WTC11 (cell line): ENCODE data around the gene ZNF587. TPM values are rescaled to one million over a fixed set of nuclear protein-coding genes. Genes with fewer than 3 reads are reported as not detected.
A peak's percentile ranks its signal among the peaks of the same experiment; 100 is the strongest.

ENCODE experiments used
- ATAC-seq: fragments of 200-7000 bp; cut with Tn5 transposase; 2 replicates; pipeline ENCODE4 v1.10.0; 2021; ENCODE audit warnings: mild to moderate bottlenecking, moderate library complexity
- CTCF ChIA-PET: fragments of 300-600 bp; sonication (Branson Sonifier 250); formaldehyde crosslinking; loops from one replicate; lab custom pipeline; 2021; ENCODE audit warnings: antibody characterized with exemption; lab: Charles Lee
- POLR2A ChIA-PET: fragments of 350-600 bp; sonication (Branson Sonifier 250); formaldehyde crosslinking; loops from one replicate; lab custom pipeline; 2021; ENCODE audit warnings: antibody characterized with exemption; lab: Charles Lee
- DNase-seq: peaks from one replicate; pipeline ENCODE4 v3.0.0; 2021; ENCODE audit warnings: low spot score
- H3K27ac Mint-ChIP-seq: 2 replicates; pipeline ENCODE4 v1.8.0; 2021; ENCODE audit warnings: mixed read lengths
- H3K27me3 Mint-ChIP-seq: 2 replicates; pipeline ENCODE4 v1.8.0; 2021; ENCODE audit warnings: low read depth, mild to moderate bottlenecking, moderate library complexity, mixed read lengths
- H3K36me3 Mint-ChIP-seq: 2 replicates; pipeline ENCODE4 v1.8.0; 2021; ENCODE audit warnings: mixed read lengths
- H3K4me1 Mint-ChIP-seq: 2 replicates; pipeline ENCODE4 v1.8.0; 2022; ENCODE audit warnings: mixed read lengths
- H3K4me3 Mint-ChIP-seq: 2 replicates; pipeline ENCODE4 v1.8.0; 2021; ENCODE audit warnings: mild to moderate bottlenecking, moderate library complexity, mixed read lengths
- H3K9me3 Mint-ChIP-seq: 2 replicates; pipeline ENCODE4 v1.8.0; 2021; ENCODE audit warnings: mixed read lengths
- ETV6 ChIP-seq: sonication (generic); formaldehyde crosslinking; IDR thresholded peaks from 2 replicates; pipeline ENCODE4 v1.8.1; 2022; ENCODE audit warnings: mild to moderate bottlenecking, missing genetic modification reagents
- FOXK1 ChIP-seq: sonication (generic); formaldehyde crosslinking; IDR thresholded peaks from 2 replicates; pipeline ENCODE4 v1.8.0; 2022; ENCODE audit warnings: mild to moderate bottlenecking, moderate library complexity, missing genetic modification reagents
- FOXP1 ChIP-seq: sonication (generic); formaldehyde crosslinking; IDR thresholded peaks from 2 replicates; pipeline ENCODE4 v1.8.0; 2022; ENCODE audit warnings: missing genetic modification reagents, mild to moderate bottlenecking, moderate library complexity, borderline replicate concordance
- GABPB1 ChIP-seq: sonication (generic); formaldehyde crosslinking; IDR thresholded peaks from 2 replicates; pipeline ENCODE4 v1.8.1; 2023; ENCODE audit warnings: mild to moderate bottlenecking, missing genetic modification reagents
- HMGA2 ChIP-seq: fragments of 250-450 bp; sonication (Bioruptor Pico); IDR thresholded peaks from 2 replicates; pipeline ENCODE4 v1.4.0; 2021; ENCODE audit warnings: mild to moderate bottlenecking, moderate library complexity
- ZNF671 ChIP-seq: fragments of 250-450 bp; sonication (Bioruptor Pico); IDR thresholded peaks from 2 replicates; pipeline ENCODE4 v1.8.0; 2021; ENCODE audit warnings: mild to moderate bottlenecking
- total RNA-seq: library from RNA; stranded (reverse); gene quantifications from 3 replicates; pipeline ENCODE4 v1.2.3, GENCODE V29; 2021
- TF ChIP-seq, protein P1 (sequence below): sonication (generic); formaldehyde crosslinking; IDR thresholded peaks from 2 replicates; pipeline ENCODE4 v1.8.1; 2023; ENCODE audit warnings: mild to moderate bottlenecking, missing genetic modification reagents
- TF ChIP-seq, protein P2 (sequence below): sonication (generic); formaldehyde crosslinking; IDR thresholded peaks from 2 replicates; pipeline ENCODE4 v1.8.0; 2022; ENCODE audit warnings: missing genetic modification reagents
- TF ChIP-seq, protein P3 (sequence below): sonication (generic); formaldehyde crosslinking; IDR thresholded peaks from 2 replicates; pipeline ENCODE4 v1.8.0; 2023; ENCODE audit warnings: missing genetic modification reagents, mild to moderate bottlenecking, borderline replicate concordance
- TF ChIP-seq, protein P4 (sequence below): sonication (generic); formaldehyde crosslinking; IDR thresholded peaks from 2 replicates; pipeline ENCODE4 v1.8.0; 2022; ENCODE audit warnings: mild to moderate bottlenecking, missing genetic modification reagents
- TF ChIP-seq, protein P5 (sequence below): sonication (generic); formaldehyde crosslinking; IDR thresholded peaks from 2 replicates; pipeline ENCODE4 v1.8.1; 2023; ENCODE audit warnings: mild to moderate bottlenecking, missing genetic modification reagents, moderate library complexity
- TF ChIP-seq, protein P6 (sequence below): sonication (generic); formaldehyde crosslinking; IDR thresholded peaks from 2 replicates; pipeline ENCODE4 v1.8.1; 2022; ENCODE audit warnings: low read depth, mild to moderate bottlenecking, moderate library complexity, missing genetic modification reagents, borderline replicate concordance
- TF ChIP-seq, protein P7 (sequence below): sonication (generic); formaldehyde crosslinking; IDR thresholded peaks from 2 replicates; pipeline ENCODE4 v1.8.1; 2023; ENCODE audit warnings: mild to moderate bottlenecking, moderate library complexity, missing genetic modification reagents

Gene ZNF587
- total RNA-seq, 1 experiment from 2014 or later, result 57.0 TPM

DNA sequence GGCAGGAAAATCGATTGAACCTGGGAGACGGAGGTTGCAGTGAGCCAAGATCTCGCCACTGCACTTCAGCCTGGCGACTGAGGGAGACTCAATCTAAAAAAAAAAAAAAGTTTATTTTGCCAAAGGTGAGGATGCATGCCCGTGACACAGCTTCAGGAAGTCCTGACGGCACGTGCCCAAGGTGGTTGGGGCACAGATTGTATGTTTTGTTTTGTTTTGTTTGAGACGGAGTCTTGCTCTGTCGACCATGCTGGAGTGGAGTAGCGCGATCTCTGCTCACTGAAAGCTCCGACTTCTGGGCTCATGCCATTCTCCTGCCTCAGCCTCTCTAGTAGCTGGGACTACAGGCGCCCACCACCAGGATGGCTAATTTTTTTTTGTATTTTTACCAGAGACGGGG lies 31.7 kb upstream of the ZNF587 start (continued):
- TF ChIP-seq, protein P1, sequence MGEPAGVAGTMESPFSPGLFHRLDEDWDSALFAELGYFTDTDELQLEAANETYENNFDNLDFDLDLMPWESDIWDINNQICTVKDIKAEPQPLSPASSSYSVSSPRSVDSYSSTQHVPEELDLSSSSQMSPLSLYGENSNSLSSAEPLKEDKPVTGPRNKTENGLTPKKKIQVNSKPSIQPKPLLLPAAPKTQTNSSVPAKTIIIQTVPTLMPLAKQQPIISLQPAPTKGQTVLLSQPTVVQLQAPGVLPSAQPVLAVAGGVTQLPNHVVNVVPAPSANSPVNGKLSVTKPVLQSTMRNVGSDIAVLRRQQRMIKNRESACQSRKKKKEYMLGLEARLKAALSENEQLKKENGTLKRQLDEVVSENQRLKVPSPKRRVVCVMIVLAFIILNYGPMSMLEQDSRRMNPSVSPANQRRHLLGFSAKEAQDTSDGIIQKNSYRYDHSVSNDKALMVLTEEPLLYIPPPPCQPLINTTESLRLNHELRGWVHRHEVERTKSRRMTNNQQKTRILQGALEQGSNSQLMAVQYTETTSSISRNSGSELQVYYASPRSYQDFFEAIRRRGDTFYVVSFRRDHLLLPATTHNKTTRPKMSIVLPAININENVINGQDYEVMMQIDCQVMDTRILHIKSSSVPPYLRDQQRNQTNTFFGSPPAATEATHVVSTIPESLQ (CRISPR knock-in tag), result no peak
- TF ChIP-seq, protein P2, sequence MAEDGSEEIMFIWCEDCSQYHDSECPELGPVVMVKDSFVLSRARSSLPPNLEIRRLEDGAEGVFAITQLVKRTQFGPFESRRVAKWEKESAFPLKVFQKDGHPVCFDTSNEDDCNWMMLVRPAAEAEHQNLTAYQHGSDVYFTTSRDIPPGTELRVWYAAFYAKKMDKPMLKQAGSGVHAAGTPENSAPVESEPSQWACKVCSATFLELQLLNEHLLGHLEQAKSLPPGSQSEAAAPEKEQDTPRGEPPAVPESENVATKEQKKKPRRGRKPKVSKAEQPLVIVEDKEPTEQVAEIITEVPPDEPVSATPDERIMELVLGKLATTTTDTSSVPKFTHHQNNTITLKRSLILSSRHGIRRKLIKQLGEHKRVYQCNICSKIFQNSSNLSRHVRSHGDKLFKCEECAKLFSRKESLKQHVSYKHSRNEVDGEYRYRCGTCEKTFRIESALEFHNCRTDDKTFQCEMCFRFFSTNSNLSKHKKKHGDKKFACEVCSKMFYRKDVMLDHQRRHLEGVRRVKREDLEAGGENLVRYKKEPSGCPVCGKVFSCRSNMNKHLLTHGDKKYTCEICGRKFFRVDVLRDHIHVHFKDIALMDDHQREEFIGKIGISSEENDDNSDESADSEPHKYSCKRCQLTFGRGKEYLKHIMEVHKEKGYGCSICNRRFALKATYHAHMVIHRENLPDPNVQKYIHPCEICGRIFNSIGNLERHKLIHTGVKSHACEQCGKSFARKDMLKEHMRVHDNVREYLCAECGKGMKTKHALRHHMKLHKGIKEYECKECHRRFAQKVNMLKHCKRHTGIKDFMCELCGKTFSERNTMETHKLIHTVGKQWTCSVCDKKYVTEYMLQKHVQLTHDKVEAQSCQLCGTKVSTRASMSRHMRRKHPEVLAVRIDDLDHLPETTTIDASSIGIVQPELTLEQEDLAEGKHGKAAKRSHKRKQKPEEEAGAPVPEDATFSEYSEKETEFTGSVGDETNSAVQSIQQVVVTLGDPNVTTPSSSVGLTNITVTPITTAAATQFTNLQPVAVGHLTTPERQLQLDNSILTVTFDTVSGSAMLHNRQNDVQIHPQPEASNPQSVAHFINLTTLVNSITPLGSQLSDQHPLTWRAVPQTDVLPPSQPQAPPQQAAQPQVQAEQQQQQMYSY (CRISPR knock-in tag), result no peak
- TF ChIP-seq ZNF671, result no peak
- TF ChIP-seq, all 79 proteins: peak for 0

DNA sequence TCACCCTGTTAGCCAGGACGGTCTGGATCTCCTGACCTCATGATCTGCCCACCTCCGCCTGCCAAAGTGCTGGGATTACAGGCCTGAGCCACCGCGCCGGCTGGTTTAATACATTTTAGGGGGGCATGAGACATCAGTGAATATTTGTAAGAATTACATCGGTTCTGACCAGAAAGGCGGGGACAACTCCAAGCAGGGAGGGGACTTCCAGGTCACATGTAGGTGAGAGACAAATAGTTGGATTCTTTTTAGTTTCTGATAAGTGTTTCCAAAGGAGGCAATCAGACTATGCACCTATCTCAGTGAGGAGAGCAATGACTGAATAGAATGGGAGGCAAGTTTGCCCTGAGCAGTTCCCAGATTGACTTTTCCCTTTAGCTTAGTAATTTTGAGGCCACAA lies 31.3 kb upstream of the ZNF587 start:
- Mint-ChIP-seq H3K9me3 (no peaks in the 10 kb centered on the region), H3K27me3 (no peaks in the 10 kb centered on the region), H3K36me3 (peaks cover 13% of the 10 kb centered on the region), H3K4me1 (peaks cover 57% of the 10 kb centered on the region), H3K4me3 (peak overlapping the region; percentile 97), H3K27ac (peak overlapping the region; percentile 96)
- ATAC-seq (no peak), DNase-seq (no peak)
- TF ChIP-seq HMGA2 (CRISPR knock-in tag), result no peak
- no peak for TF ChIP-seq GABPB1 (CRISPR knock-in tag)
- POLR2A ChIA-PET, result interaction anchor here (1.5 to 2.3 kb wide), 3 partner anchors 12 to 72 kb away, joined by 7 to 10 read pairs (median 8); partner anchors contain the start of genes ZNF586, ZNF587B and ZNF776
- CTCF ChIA-PET, result interaction anchor here (1.0 to 2.6 kb wide), 5 partner anchors 11 to 109 kb away, joined by 3 to 12 read pairs (median 7); partner anchors contain the start of genes ZNF154 and ZNF587B

DNA sequence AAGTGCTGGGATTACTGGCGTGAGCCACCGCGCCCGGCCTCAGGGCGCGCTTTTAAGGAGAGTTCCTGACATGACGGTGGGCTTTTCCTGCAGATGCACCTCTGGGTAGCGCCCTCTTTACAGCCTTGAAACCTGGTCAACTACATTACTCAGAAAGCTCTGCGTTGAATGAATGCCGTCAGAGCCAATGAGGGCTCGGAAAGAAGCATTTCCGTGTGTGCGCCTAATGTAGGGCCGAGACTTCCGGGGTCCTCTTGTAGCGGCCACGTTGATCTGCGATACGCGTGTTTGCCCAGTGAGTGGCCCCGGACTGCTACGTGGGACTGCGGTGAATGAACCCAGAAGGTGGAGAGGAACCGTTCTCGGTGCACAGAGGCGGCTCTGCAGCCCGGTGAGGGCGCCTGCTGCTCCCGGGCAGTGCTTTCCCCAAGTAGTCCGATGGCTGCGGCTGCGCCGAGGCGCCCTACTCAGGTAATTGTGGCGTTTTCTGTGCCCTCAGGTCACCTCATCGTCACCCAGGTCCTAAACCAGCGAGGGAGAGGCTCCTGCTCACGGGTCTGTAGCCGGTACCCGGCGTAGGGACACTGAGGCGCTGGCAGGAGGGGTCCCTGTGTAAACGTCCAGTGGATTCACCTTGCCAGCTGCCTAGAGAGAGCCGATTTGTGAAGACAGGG lies 30.0 kb upstream of the ZNF587 start:
- no peaks in the 10 kb centered on the region for H3K27me3 Mint-ChIP-seq
- DNase-seq (peak; percentile 78), ATAC-seq (peak; percentile 79)
- peak overlapping the region; percentile 97 for H3K4me3 Mint-ChIP-seq
- H3K36me3 Mint-ChIP-seq, result peaks cover 13% of the 10 kb centered on the region
- POLR2A ChIA-PET, result interaction anchor here (0.6 to 2.3 kb wide), 10 partner anchors 11 to 116 kb away, joined by 3 to 10 read pairs (median 4); partner anchors contain the start of genes ZNF154, ZNF418, ZNF586 and ZNF587B
- CTCF ChIA-PET, result interaction anchor here (0.6 to 2.6 kb wide), 9 partner anchors 9 to 116 kb away, joined by 3 to 12 read pairs (median 5); partner anchors contain the start of genes ZNF154, ZNF418, ZNF586 and ZNF587B
- peaks cover 60% of the 10 kb centered on the region for H3K4me1 Mint-ChIP-seq
- peak overlapping the region; percentile 96 for H3K27ac Mint-ChIP-seq
- no peaks in the 10 kb centered on the region for H3K9me3 Mint-ChIP-seq
- TF ChIP-seq, protein P3, sequence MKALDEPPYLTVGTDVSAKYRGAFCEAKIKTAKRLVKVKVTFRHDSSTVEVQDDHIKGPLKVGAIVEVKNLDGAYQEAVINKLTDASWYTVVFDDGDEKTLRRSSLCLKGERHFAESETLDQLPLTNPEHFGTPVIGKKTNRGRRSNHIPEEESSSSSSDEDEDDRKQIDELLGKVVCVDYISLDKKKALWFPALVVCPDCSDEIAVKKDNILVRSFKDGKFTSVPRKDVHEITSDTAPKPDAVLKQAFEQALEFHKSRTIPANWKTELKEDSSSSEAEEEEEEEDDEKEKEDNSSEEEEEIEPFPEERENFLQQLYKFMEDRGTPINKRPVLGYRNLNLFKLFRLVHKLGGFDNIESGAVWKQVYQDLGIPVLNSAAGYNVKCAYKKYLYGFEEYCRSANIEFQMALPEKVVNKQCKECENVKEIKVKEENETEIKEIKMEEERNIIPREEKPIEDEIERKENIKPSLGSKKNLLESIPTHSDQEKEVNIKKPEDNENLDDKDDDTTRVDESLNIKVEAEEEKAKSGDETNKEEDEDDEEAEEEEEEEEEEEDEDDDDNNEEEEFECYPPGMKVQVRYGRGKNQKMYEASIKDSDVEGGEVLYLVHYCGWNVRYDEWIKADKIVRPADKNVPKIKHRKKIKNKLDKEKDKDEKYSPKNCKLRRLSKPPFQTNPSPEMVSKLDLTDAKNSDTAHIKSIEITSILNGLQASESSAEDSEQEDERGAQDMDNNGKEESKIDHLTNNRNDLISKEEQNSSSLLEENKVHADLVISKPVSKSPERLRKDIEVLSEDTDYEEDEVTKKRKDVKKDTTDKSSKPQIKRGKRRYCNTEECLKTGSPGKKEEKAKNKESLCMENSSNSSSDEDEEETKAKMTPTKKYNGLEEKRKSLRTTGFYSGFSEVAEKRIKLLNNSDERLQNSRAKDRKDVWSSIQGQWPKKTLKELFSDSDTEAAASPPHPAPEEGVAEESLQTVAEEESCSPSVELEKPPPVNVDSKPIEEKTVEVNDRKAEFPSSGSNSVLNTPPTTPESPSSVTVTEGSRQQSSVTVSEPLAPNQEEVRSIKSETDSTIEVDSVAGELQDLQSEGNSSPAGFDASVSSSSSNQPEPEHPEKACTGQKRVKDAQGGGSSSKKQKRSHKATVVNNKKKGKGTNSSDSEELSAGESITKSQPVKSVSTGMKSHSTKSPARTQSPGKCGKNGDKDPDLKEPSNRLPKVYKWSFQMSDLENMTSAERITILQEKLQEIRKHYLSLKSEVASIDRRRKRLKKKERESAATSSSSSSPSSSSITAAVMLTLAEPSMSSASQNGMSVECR, result peak; percentile 65; the same call in 1 of the 2 replicates
- TF ChIP-seq, protein P4, sequence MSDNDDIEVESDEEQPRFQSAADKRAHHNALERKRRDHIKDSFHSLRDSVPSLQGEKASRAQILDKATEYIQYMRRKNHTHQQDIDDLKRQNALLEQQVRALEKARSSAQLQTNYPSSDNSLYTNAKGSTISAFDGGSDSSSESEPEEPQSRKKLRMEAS (CRISPR knock-in tag), result peak; percentile 89
- TF ChIP-seq, protein P5, sequence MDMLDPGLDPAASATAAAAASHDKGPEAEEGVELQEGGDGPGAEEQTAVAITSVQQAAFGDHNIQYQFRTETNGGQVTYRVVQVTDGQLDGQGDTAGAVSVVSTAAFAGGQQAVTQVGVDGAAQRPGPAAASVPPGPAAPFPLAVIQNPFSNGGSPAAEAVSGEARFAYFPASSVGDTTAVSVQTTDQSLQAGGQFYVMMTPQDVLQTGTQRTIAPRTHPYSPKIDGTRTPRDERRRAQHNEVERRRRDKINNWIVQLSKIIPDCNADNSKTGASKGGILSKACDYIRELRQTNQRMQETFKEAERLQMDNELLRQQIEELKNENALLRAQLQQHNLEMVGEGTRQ (CRISPR knock-in tag), result no peak
- TF ChIP-seq, protein P6, sequence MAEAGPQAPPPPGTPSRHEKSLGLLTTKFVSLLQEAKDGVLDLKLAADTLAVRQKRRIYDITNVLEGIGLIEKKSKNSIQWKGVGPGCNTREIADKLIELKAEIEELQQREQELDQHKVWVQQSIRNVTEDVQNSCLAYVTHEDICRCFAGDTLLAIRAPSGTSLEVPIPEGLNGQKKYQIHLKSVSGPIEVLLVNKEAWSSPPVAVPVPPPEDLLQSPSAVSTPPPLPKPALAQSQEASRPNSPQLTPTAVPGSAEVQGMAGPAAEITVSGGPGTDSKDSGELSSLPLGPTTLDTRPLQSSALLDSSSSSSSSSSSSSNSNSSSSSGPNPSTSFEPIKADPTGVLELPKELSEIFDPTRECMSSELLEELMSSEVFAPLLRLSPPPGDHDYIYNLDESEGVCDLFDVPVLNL (CRISPR knock-in tag), result no peak
- TF ChIP-seq FOXP1 (CRISPR knock-in tag), result peak; percentile 42; the same call in 1 of the 2 replicates
- peak; percentile 27; the same call in 1 of the 2 replicates for TF ChIP-seq GABPB1 (CRISPR knock-in tag)
- TF ChIP-seq, protein P7, sequence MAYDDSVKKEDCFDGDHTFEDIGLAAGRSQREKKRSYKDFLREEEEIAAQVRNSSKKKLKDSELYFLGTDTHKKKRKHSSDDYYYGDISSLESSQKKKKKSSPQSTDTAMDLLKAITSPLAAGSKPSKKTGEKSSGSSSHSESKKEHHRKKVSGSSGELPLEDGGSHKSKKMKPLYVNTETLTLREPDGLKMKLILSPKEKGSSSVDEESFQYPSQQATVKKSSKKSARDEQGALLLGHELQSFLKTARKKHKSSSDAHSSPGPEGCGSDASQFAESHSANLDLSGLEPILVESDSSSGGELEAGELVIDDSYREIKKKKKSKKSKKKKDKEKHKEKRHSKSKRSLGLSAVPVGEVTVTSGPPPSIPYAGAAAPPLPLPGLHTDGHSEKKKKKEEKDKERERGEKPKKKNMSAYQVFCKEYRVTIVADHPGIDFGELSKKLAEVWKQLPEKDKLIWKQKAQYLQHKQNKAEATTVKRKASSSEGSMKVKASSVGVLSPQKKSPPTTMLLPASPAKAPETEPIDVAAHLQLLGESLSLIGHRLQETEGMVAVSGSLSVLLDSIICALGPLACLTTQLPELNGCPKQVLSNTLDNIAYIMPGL, result peak; percentile 70; the same call in 1 of the 2 replicates
- TF ChIP-seq ETV6 (CRISPR knock-in tag), result 0 out of 2 replicates have a peak, but pooled peaks have one; percentile 14
- TF ChIP-seq FOXK1 (CRISPR knock-in tag), result 0 out of 2 replicates have a peak, but pooled peaks have one; percentile 35
